Prostate gland (tissue), 1 donor: ENCODE measurements around the gene AMN1.
"Not testable (repeated sequence)": the region's sequence is repeated elsewhere in the genome, so short reads cannot be mapped to it uniquely, and the experiment has no call there.

Experiments used
- POLR2A ChIP-seq: fragments of 450-650 bp; IDR thresholded peaks from one replicate; pipeline ENCODE4 v1.6.1; 2016; ENCODE audit warnings: antibody characterized with exemption, mild to moderate bottlenecking
- POLR2AphosphoS5 ChIP-seq: sonication (generic); formaldehyde crosslinking; IDR thresholded peaks from one replicate; pipeline ENCODE4 v1.6.1; 2017; ENCODE audit warnings: antibody characterized with exemption

DNA sequence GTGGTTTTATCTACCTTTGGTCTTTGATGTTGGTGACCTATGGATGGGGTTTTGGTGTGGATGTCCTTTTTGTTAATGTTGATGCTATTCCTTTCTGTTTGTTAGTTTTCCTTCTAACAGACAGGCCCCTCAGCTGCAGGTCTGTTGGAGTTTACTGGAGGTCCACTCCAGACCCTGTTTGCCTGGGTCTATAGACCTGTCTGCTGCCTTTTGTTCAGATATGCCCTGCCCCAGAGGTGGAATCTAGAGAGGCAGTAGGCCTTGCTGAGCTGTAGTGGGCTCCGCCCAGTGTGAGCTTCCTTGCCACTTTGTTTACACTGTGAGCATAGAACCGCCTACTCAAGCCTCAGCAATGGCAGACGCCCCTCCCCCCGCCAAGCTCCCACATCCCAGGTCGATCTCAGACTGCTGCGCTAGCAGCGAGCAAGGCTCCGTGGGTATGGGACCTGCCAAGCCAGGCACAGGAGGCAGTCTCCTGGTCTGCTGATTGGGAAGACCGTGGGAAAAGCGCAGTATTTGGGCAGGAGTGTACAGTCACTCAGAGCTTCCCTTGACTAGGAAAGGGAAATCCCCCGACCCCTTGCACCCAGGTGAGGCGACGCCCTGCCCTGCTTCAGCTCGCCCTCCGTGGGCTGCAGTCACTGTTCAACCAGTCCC, 10.2 kb downstream of the AMN1 start:
- TF ChIP-seq POLR2A, POLR2AphosphoS5: not testable (repeated sequence)
